ENCODE data around the gene ADAM15. TPM values are rescaled to one million over a fixed set of nuclear protein-coding genes. Genes with fewer than 3 reads are reported as not detected.

The ADAM15 gene
- total RNA-seq, 2 experiments from 2014 or later = 54.3 to 60.5 TPM

GRCh38 chr1:155084722-155085503, 33.8 kb downstream of the ADAM15 start:
- peak overlapping the region; percentile 84 for H3K27ac Mint-ChIP-seq
- DNase-seq = peak; percentile 94
- H3K4me3 Mint-ChIP-seq = peak overlapping the region; percentile 92
- H3K4me1 Mint-ChIP-seq (ENCODE audit: low read depth) = peaks cover 35% of the 10 kb centered on the region
- H3K9me3 Mint-ChIP-seq = no peaks in the 10 kb centered on the region
- H3K27me3 Mint-ChIP-seq = peaks cover 31% of the 10 kb centered on the region
- H3K36me3 Mint-ChIP-seq = no peaks in the 10 kb centered on the region
- CTCF ChIA-PET = interaction anchor here (0.6 to 4.7 kb wide), 54 partner anchors 8 to 679 kb away, joined by 3 to 125 read pairs (median 5); partner anchors contain the start of genes ADAM15, EFNA1, EFNA3 and EFNA4
- intact Hi-C loops (cut with micrococcal nuclease) = loop anchor here (1.0 to 2.0 kb wide), 9 partner anchors 22 to 526 kb away; partner anchors contain the start of genes CKS1B, EFNA4, FLAD1 and KRTCAP2
- POLR2A ChIA-PET = interaction anchor here (0.6 to 2.3 kb wide), 10 partner anchors 13 to 148 kb away, joined by 3 to 21 read pairs (median 3); partner anchors contain the start of genes EFNA4, KRTCAP2, PBXIP1 and PMVK

DNA sequence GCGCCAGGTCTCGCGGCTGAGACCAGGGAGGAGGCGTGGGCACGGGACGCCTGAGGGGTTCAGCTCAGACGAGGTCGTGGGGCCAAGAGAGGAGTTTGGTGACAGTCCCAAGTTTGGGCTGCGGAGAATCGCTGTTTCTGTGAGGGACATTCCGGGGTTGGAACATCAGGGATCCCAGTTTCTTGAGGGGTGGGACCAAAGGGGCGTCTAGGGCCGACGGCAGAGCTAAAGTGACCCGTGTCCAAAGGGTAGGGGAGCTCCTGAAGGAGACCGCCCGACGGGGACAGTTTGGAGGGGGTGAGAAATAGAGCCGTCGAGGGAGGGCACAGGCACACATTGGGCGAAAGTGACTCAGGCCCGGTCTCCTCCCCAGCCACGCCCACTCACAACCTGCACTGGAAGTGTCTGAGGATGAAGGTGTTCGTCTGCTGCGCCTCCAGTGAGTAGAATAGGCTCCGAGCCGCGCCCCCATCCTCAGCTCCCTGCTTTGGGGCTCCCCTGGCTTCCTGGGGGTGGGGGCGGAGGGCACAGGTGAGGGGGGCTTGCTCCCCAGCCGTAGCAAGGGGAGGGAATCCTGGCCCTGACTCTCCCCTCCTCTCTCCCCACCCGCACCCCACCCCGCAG, 34.5 kb downstream of the ADAM15 start:
- Mint-ChIP-seq H3K9me3 (no peaks in the 10 kb centered on the region), H3K4me1 (ENCODE audit: low read depth) (peaks cover 34% of the 10 kb centered on the region), H3K27me3 (peaks cover 30% of the 10 kb centered on the region), H3K4me3 (peak overlapping the region; percentile 92), H3K36me3 (no peaks in the 10 kb centered on the region), H3K27ac (peak overlapping the region; percentile 84)
- peak; percentile 88 for DNase-seq
- intact Hi-C loops (cut with micrococcal nuclease) = loop anchor here (1.0 to 2.0 kb wide), 6 partner anchors 41 to 130 kb away; partner anchors contain the start of genes CKS1B, KRTCAP2, SLC50A1 and TRIM46
- ChIA-PET CTCF (interaction anchor here (0.6 to 4.7 kb wide), 43 partner anchors 8 to 606 kb away, joined by 3 to 125 read pairs (median 6); partner anchors contain the start of genes ADAM15, EFNA1, EFNA3 and EFNA4), POLR2A (interaction anchor here (0.8 to 2.3 kb wide), 9 partner anchors 22 to 149 kb away, joined by 3 to 21 read pairs (median 3); partner anchors contain the start of genes EFNA4, KRTCAP2, PBXIP1 and PMVK)

DNA sequence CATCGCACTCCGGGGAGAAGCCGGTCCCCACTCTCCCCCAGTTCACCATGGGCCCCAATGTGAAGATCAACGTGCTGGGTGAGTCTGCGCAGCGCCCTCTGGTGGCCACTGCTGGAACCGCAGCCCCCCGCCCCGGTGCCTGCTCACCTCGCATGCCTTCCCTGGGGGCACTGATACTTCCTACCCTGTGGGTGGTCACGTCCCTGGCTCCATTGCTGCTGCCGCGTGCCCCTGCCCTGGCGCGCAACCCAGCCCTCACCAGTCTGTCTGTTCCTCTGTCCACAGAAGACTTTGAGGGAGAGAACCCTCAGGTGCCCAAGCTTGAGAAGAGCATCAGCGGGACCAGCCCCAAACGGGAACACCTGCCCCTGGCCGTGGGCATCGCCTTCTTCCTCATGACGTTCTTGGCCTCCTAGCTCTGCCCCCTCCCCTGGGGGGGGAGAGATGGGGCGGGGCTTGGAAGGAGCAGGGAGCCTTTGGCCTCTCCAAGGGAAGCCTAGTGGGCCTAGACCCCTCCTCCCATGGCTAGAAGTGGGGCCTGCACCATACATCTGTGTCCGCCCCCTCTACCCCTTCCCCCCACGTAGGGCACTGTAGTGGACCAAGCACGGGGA, 35.1 kb downstream of the ADAM15 start:
- Mint-ChIP-seq H3K4me1 (ENCODE audit: low read depth) (peaks cover 32% of the 10 kb centered on the region), H3K27ac (no peak overlapping the region)
- POLR2A ChIA-PET = interaction anchor here (0.6 to 2.3 kb wide), 4 partner anchors 23 to 1466 kb away, joined by 3 to 21 read pairs (median 3); partner anchors contain the start of gene EFNA4

DNA sequence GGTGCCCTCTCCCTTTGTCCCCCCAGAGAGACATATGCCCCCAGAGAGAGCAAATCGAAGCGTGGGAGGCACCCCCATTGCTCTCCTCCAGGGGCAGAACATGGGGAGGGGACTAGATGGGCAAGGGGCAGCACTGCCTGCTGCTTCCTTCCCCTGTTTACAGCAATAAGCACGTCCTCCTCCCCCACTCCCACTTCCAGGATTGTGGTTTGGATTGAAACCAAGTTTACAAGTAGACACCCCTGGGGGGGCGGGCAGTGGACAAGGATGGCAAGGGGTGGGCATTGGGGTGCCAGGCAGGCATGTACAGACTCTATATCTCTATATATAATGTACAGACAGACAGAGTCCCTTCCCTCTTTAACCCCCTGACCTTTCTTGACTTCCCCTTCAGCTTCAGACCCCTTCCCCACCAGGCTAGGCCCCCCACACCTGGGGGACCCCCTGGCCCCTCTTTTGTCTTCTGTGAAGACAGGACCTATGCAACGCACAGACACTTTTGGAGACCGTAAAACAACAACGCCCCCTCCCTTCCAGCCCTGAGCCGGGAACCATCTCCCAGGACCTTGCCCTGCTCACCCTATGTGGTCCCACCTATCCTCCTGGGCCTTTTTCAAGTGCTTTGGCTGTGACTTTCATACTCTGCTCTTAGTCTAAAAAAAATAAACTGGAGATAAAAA, 35.9 kb downstream of the ADAM15 start:
- Mint-ChIP-seq H3K27ac (no peak overlapping the region), H3K9me3 (no peaks in the 10 kb centered on the region), H3K27me3 (peaks cover 22% of the 10 kb centered on the region), H3K4me3 (no peak overlapping the region), H3K36me3 (no peaks in the 10 kb centered on the region), H3K4me1 (ENCODE audit: low read depth) (peaks cover 28% of the 10 kb centered on the region)
- intact Hi-C loops (cut with micrococcal nuclease) = no loop called here
- POLR2A ChIA-PET = interaction anchor here (0.6 to 1.1 kb wide), 2 partner anchors 42 to 1466 kb away, joined by 3 read pairs; no protein-coding TSS in a partner anchor
- CTCF ChIA-PET = interaction anchor here (0.6 to 4.7 kb wide), 13 partner anchors 11 to 527 kb away, joined by 3 to 125 read pairs (median 20); partner anchors contain the start of genes ADAM15, EFNA1, EFNA3 and EFNA4
- no peak for DNase-seq

More for the DNA sequence above, 35.1 kb downstream of the ADAM15 start:
- intact Hi-C loops (cut with micrococcal nuclease) = no loop called here
- CTCF ChIA-PET = interaction anchor here (1.2 to 4.7 kb wide), 16 partner anchors 7 to 526 kb away, joined by 4 to 125 read pairs (median 19); partner anchors contain the start of genes ADAM15, EFNA1, EFNA3 and EFNA4
- H3K36me3 Mint-ChIP-seq = no peaks in the 10 kb centered on the region
- peaks cover 27% of the 10 kb centered on the region for H3K27me3 Mint-ChIP-seq
- H3K4me3 Mint-ChIP-seq = peak overlapping the region; percentile 92
- no peaks in the 10 kb centered on the region for H3K9me3 Mint-ChIP-seq
- DNase-seq = peak; percentile 88

DNA sequence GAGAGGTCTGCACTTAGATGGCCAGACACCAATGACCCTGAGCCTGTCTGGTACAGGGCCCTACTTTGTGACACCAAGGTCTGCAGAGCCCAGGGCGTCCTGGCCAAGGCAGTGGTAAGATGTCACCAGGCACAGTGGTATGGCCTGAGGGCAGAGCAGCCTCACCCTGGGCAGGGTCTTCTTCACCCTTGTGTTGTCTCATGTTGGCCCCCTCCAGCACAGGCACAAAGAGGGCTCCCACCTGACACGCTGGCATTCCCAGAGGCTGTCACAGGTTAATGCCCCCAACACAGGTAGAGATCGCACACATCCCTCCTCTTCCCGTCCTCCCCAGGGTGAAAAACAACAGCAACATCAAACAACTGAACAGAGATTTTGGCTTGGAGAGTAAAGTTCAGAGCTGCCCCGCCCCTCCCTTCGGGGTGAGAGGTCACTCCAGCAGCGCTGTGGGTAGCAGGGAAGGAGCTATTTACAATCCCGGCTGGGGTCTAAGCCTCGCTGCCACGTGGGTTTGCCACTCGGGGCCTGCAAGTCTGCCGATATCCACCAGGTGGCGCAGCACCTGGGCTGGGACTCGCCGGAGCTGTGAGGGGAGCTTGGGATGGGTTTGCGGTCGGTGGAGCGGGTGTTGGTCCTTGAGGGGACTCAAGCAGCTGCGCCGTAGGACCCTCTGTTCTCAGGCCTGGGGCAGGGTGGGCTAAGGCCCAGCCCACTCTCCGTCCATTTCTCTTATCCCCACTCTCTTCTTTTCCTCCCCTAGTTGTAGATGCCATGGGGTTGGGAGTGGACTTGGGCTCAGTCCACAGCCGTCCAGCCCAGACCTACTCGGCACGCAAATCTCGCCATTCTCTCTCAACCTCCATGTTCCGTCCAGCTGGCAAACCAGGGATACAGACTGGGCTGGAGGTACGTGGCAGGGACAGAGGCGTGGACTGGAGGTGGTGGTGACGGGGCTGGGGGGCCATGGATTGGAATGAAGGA, 40.2 kb downstream of the ADAM15 start:
- POLR2A ChIA-PET = interaction anchor here (1.1 to 1.8 kb wide), 3 partner anchors 44 to 81 kb away, joined by 4 to 7 read pairs (median 7); partner anchors contain the start of gene KRTCAP2
- no peaks in the 10 kb centered on the region for H3K36me3 Mint-ChIP-seq
- no peak overlapping the region for H3K4me3 Mint-ChIP-seq
- H3K27ac Mint-ChIP-seq = no peak overlapping the region
- H3K9me3 Mint-ChIP-seq = no peaks in the 10 kb centered on the region
- H3K4me1 Mint-ChIP-seq (ENCODE audit: low read depth) = peaks cover 3% of the 10 kb centered on the region
- CTCF ChIA-PET = interaction anchor here (0.5 to 5.3 kb wide), 50 partner anchors 9 to 1430 kb away, joined by 3 to 274 read pairs (median 4); partner anchors contain the start of genes ADAM15, DPM3, EFNA1 and EFNA4
- H3K27me3 Mint-ChIP-seq = peaks cover 8% of the 10 kb centered on the region
- intact Hi-C loops (cut with micrococcal nuclease) = loop anchor here (1.0 kb wide), 1 partner anchor 76 kb away; no protein-coding TSS in a partner anchor
- peak; percentile 87 for DNase-seq

- Mint-ChIP-seq H3K4me1 (ENCODE audit: low read depth) (peaks cover 3% of the 10 kb centered on the region), H3K36me3 (no peaks in the 10 kb centered on the region), H3K4me3 (no peak overlapping the region), H3K9me3 (no peaks in the 10 kb centered on the region), H3K27ac (no peak overlapping the region), H3K27me3 (peaks cover 9% of the 10 kb centered on the region)
- CTCF ChIA-PET = interaction anchor here (0.5 to 5.3 kb wide), 35 partner anchors 7 to 488 kb away, joined by 3 to 274 read pairs (median 6); partner anchors contain the start of genes ADAM15, DPM3, EFNA1 and EFNA4
- intact Hi-C loops (cut with micrococcal nuclease) = no loop called here
- DNase-seq = no peak
- POLR2A ChIA-PET = interaction anchor here (1.1 to 1.8 kb wide), 3 partner anchors 43 to 81 kb away, joined by 4 to 7 read pairs (median 7); partner anchors contain the start of gene KRTCAP2
These were observed 41.0 kb downstream of the ADAM15 start for GRCh38 chr1:155092131-155092530.

GRCh38 chr1:155092641-155093040, 41.5 kb downstream of the ADAM15 start:
- no peak overlapping the region for H3K27ac Mint-ChIP-seq
- intact Hi-C loops (cut with micrococcal nuclease) = no loop called here

DNA sequence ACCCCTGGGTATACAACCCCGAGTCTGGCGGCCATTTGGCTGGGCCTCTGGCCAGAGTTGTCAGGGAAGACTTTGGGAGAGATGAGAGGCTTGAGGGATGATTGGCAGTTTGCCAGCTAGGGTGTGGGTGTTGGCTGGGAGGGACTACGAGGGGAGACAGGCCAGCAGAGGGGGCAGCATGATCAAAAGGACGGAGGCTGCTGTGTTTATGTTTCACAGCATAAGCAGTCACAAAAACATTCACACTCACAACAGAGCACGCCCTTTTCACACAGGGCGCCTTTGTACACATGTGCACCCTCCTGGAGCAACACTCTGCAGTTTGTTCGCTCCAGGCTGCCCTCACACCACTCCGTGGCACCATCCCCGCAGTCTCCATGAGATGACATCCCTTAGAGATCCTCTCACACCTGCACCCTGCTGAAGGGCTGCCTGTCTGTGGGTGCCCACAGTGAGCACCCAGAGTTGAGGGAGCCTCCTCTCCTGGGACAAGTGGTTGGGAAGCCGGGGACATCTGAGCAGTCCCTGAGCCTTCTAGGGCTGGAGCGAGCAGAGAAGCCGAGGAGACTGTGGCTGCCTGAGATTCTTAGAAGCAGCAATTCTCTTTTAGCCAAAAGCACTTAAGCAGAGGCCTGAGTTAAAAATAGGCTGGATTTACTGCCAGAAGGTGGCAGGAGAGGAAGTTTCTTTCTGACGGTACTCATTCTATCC, 43.0 kb downstream of the ADAM15 start:
- POLR2A ChIA-PET = no interaction called here
- H3K4me3 Mint-ChIP-seq = no peak overlapping the region
- H3K4me1 Mint-ChIP-seq (ENCODE audit: low read depth) = peaks cover 3% of the 10 kb centered on the region
- CTCF ChIA-PET = interaction anchor here (1.0 to 3.0 kb wide), 8 partner anchors 9 to 79 kb away, joined by 3 to 41 read pairs (median 6); partner anchors contain the start of genes KRTCAP2 and SLC50A1
- intact Hi-C loops (cut with micrococcal nuclease) = no loop called here
- no peak overlapping the region for H3K27ac Mint-ChIP-seq
- H3K36me3 Mint-ChIP-seq = no peaks in the 10 kb centered on the region
- H3K27me3 Mint-ChIP-seq = peaks cover 13% of the 10 kb centered on the region
- H3K9me3 Mint-ChIP-seq = no peaks in the 10 kb centered on the region
- DNase-seq = no peak

More at GRCh38 chr1:155092641-155093040, 41.5 kb downstream of the ADAM15 start:
- ChIA-PET CTCF (interaction anchor here (1.9 to 5.3 kb wide), 8 partner anchors 8 to 76 kb away, joined by 6 to 274 read pairs (median 12); partner anchors contain the start of genes EFNA4, KRTCAP2 and SLC50A1), POLR2A (interaction anchor here (1.8 kb wide), 1 partner anchor 75 kb away, joined by 7 read pairs; no protein-coding TSS in a partner anchor)
- Mint-ChIP-seq H3K4me1 (ENCODE audit: low read depth) (peaks cover 3% of the 10 kb centered on the region), H3K4me3 (no peak overlapping the region), H3K27me3 (peaks cover 11% of the 10 kb centered on the region), H3K36me3 (no peaks in the 10 kb centered on the region), H3K9me3 (no peaks in the 10 kb centered on the region)
- no peak for DNase-seq

GRCh38 chr1:155094622-155094948, 43.5 kb downstream of the ADAM15 start:
- CTCF ChIA-PET = interaction anchor here (1.0 to 2.4 kb wide), 4 partner anchors 9 to 78 kb away, joined by 4 to 41 read pairs (median 8); partner anchors contain the start of gene KRTCAP2
- Mint-ChIP-seq H3K36me3 (no peaks in the 10 kb centered on the region), H3K27ac (no peak overlapping the region), H3K9me3 (no peaks in the 10 kb centered on the region), H3K4me3 (no peak overlapping the region), H3K4me1 (ENCODE audit: low read depth) (peaks cover 3% of the 10 kb centered on the region), H3K27me3 (peaks cover 13% of the 10 kb centered on the region)
- DNase-seq = no peak
- POLR2A ChIA-PET = no interaction called here
- intact Hi-C loops (cut with micrococcal nuclease) = no loop called here
